GM18526 (cell line): ENCODE data around the gene PAK4.

ENCODE experiments used
- POLR2A ChIP-seq: IDR thresholded peaks from 3 replicates; pipeline ENCODE4 v1.6.1; 2011; ENCODE audit not compliant: insufficient read length; ENCODE audit errors: extremely low read depth

PAK4 gene

DNA sequence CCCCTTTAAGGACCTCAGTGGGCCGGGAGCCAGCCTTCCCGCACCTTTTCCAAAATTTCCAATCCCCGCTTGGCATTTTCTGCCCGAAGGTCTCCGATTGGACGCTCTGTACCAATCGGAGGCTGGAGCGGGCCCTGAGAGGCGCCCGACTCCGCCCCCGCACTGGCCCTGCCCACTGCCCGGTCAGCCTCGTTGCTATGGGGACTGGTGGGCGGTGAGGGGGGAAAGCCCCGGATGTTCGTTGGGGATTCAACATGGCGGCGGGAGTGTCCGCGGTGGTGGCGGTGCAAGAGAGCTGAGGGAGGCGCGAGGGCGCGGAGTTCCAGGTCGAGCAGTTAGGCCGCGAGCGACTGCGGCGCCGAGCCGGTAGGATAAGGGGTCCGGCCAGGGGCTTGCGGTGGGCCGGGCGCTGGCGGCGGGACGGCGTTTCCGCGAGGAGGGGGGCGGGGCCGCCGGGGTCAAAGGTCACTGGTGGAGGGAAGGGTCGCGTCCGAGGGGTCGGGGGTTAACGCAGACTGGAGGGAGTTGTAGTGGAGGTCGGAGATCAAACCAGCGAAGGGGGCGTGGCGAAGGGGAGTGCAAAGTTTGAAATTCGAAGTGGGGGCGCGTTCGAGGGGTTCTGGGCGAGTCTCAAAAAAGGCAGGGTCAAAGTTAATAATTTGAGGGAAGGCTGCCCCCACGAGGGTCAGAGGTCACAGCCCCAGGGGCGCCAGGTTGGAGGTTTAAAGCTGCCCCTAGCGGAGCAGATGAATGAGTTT is at the start of gene PAK4:
TSS of gene PAK4 (plus strand) at position 233 of the 758 bp plus-strand sequence. CDS start 43,768 bp downstream, outside the sequence.
- TF ChIP-seq POLR2A, result peak; percentile 70

DNA sequence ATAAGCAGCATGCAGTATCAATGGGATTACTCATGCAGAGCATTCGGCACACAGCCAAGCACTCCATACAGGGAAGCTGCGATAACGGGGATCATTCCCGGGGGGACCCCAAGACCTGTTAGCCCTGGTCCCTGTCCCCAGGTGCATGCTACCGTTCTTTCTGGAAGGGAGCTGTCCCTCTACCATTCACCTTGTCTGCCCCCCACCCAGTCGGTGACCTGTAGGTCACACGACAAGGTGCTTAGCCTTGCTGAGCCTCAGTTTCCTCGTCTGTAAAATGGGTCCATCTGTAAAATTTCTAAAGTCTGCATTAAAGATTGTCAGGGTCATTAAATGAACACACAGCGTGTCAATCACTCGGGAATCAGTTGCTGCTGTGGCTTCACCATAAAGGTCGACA is 48.3 kb upstream of the PAK4 start:
- no peak for TF ChIP-seq POLR2A

- TF ChIP-seq POLR2A, result no peak
These were observed 47.0 kb upstream of the PAK4 start for GRCh38 chr19:39078436-39079200.

DNA sequence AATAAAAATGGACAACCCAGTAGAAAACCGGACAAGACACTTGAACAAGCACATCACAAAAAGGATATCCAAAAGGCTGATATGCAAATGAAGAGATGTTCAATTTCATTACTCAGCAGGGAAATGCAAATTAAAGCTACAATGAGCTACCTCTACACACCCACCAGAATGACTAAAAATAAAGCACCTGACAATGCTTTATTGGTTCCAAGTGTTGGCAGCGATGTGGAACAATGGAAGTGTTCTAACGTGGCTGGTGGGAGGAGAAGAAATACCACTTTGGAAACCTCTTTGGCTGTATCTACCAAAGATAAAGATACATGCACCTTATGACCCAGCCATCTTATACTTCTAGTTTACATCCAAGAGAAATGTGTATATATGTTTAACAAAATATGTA is 45.2 kb upstream of the PAK4 start:
- no peak for TF ChIP-seq POLR2A

GRCh38 chr19:39082167-39082566 is 43.4 kb upstream of the PAK4 start:
- TF ChIP-seq POLR2A, result no peak

GRCh38 chr19:39082745-39083598 is 42.6 kb upstream of the PAK4 start:
- no peak for TF ChIP-seq POLR2A

GRCh38 chr19:39083599-39083982 is 42.0 kb upstream of the PAK4 start:
- no peak for TF ChIP-seq POLR2A

- TF ChIP-seq POLR2A, result no peak
These were observed 41.4 kb upstream of the PAK4 start, which contains the start of gene ACP7 for GRCh38 chr19:39083983-39084731. Gene ACP7 (plus strand): TSS chr19:39084368. CDS start chr19:39085270, 902 bp downstream.

GRCh38 chr19:39084732-39085080 is 40.9 kb upstream of the PAK4 start:
- TF ChIP-seq POLR2A, result no peak

DNA sequence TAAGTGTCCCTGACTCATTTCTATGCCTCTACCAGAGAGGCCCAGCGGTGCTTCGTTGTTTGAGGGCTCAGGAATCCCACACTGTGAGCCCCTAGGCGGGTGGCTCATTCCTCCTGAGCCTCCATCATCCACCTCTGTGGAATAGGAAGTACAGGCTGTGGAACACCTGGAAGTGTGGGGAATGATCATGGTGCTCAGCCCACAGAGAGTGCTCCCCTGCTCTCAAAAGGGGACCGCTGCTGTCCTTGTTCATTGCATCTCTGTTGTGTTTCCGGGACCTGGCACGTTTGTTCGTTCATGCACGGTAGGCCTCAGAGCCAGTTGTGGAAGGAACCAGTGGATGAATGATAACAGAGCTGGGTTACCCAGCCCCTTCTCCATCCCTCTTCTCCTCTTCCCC is 40.2 kb upstream of the PAK4 start:
- TF ChIP-seq POLR2A, result no peak

- no peak for TF ChIP-seq POLR2A
These were observed 39.2 kb upstream of the PAK4 start for GRCh38 chr19:39086386-39086785.

- no peak for TF ChIP-seq POLR2A
These were observed 37.5 kb upstream of the PAK4 start for GRCh38 chr19:39087907-39088686.

GRCh38 chr19:39090881-39091280 is 34.7 kb upstream of the PAK4 start:
- TF ChIP-seq POLR2A, result no peak

- no peak for TF ChIP-seq POLR2A
These were observed 28.3 kb upstream of the PAK4 start for GRCh38 chr19:39097299-39097698.
